ENCODE data around the gene PTCSC3. TPM values are rescaled to one million over a fixed set of nuclear protein-coding genes. Genes with fewer than 3 reads are reported as not detected.

Gene PTCSC3
- total RNA-seq, 1 donor from 2014 or later = not detected

GRCh38 chr14:36204461-36205073 lies 28.0 kb upstream of the PTCSC3 start:
- Mint-ChIP-seq H3K4me3 (ENCODE audit: unreplicated experiment) (no peak overlapping the region), H3K36me3 (ENCODE audit: low read depth, unreplicated experiment) (no peaks in the 10 kb centered on the region), H3K4me1 (ENCODE audit: low read depth, unreplicated experiment) (peaks cover 5% of the 10 kb centered on the region), H3K27me3 (ENCODE audit: low read depth, unreplicated experiment) (no peaks in the 10 kb centered on the region), H3K27ac (ENCODE audit: unreplicated experiment) (no peak overlapping the region), H3K9me3 (ENCODE audit: unreplicated experiment) (no peaks in the 10 kb centered on the region)
- Histone ChIP-seq H3K79me2 (ENCODE audit: insufficient read depth, low read length) (no peaks in the 10 kb centered on the region), H3K9ac (ENCODE audit: low read length) (no peak overlapping the region), H3K27me3 (ENCODE audit: insufficient read depth, low read length) (peaks cover 3% of the 10 kb centered on the region), H2AFZ (ENCODE audit: low read depth, low read length) (no peak overlapping the region), H3K4me2 (ENCODE audit: low read length) (no peak overlapping the region), H3K9me3 (ENCODE audit: insufficient read depth, low read depth, low read length) (no peaks in the 10 kb centered on the region), H3K4me3 (ENCODE audit: insufficient read depth, low read depth, low read length) (no peak overlapping the region), H3K36me3 (ENCODE audit: insufficient read depth, low read length) (no peaks in the 10 kb centered on the region), H4K20me1 (ENCODE audit: insufficient read depth, low read length) (no peaks in the 10 kb centered on the region), H3K27ac (ENCODE audit: low read depth, low read length) (no peak overlapping the region), H3K4me1 (ENCODE audit: insufficient read depth, low read length) (no peaks in the 10 kb centered on the region)
- FAIRE-seq = no peak
- no peak for DNase-seq (ENCODE audit: low read depth)
- TF ChIP-seq CTCF (IDR thresholded peaks at IDR 0.05; ENCODE audit: insufficient read depth, low read depth, low read length) (no peak), EZH2 (IDR thresholded peaks at IDR 0.05; ENCODE audit: insufficient read depth, low read length) (no peak)

GRCh38 chr14:36198378-36198777 lies 21.9 kb upstream of the PTCSC3 start:
- H3K4me1 Mint-ChIP-seq (ENCODE audit: low read depth, unreplicated experiment) = peaks cover 13% of the 10 kb centered on the region
- H3K4me1 ChIP-seq (ENCODE audit: insufficient read depth, low read length) = no peaks in the 10 kb centered on the region
- DNase-seq (ENCODE audit: low read depth) = no peak
- no peak overlapping the region for H3K27ac ChIP-seq (ENCODE audit: low read depth, low read length)
- H3K36me3 ChIP-seq (ENCODE audit: insufficient read depth, low read length) = no peaks in the 10 kb centered on the region
- H3K27me3 Mint-ChIP-seq (ENCODE audit: low read depth, unreplicated experiment) = no peaks in the 10 kb centered on the region
- H3K9ac ChIP-seq (ENCODE audit: low read length) = no peak overlapping the region
- no peak overlapping the region for H3K4me3 Mint-ChIP-seq (ENCODE audit: unreplicated experiment)
- H2AFZ ChIP-seq (ENCODE audit: low read depth, low read length) = no peak overlapping the region
- no peaks in the 10 kb centered on the region for H3K36me3 Mint-ChIP-seq (ENCODE audit: low read depth, unreplicated experiment)
- no peaks in the 10 kb centered on the region for H3K27me3 ChIP-seq (ENCODE audit: insufficient read depth, low read length)
- H3K4me2 ChIP-seq (ENCODE audit: low read length) = no peak overlapping the region
- H4K20me1 ChIP-seq (ENCODE audit: insufficient read depth, low read length) = no peaks in the 10 kb centered on the region
- no peaks in the 10 kb centered on the region for H3K9me3 ChIP-seq (ENCODE audit: insufficient read depth, low read depth, low read length)
- no peak overlapping the region for H3K27ac Mint-ChIP-seq (ENCODE audit: unreplicated experiment)
- TF ChIP-seq CTCF (IDR thresholded peaks at IDR 0.05; ENCODE audit: insufficient read depth, low read depth, low read length) (no peak), EZH2 (IDR thresholded peaks at IDR 0.05; ENCODE audit: insufficient read depth, low read length) (no peak)
- FAIRE-seq = no peak
- H3K79me2 ChIP-seq (ENCODE audit: insufficient read depth, low read length) = no peaks in the 10 kb centered on the region
- H3K9me3 Mint-ChIP-seq (ENCODE audit: unreplicated experiment) = no peaks in the 10 kb centered on the region
- no peak overlapping the region for H3K4me3 ChIP-seq (ENCODE audit: insufficient read depth, low read depth, low read length)

GRCh38 chr14:36194663-36195062 lies 18.1 kb upstream of the PTCSC3 start:
- DNase-seq (ENCODE audit: low read depth) = no peak
- Histone ChIP-seq H2AFZ (ENCODE audit: low read depth, low read length) (no peak overlapping the region), H3K27ac (ENCODE audit: low read depth, low read length) (no peak overlapping the region), H3K4me2 (ENCODE audit: low read length) (no peak overlapping the region), H3K9ac (ENCODE audit: low read length) (no peak overlapping the region), H4K20me1 (ENCODE audit: insufficient read depth, low read length) (no peaks in the 10 kb centered on the region), H3K79me2 (ENCODE audit: insufficient read depth, low read length) (no peaks in the 10 kb centered on the region), H3K36me3 (ENCODE audit: insufficient read depth, low read length) (no peaks in the 10 kb centered on the region), H3K27me3 (ENCODE audit: insufficient read depth, low read length) (no peaks in the 10 kb centered on the region), H3K9me3 (ENCODE audit: insufficient read depth, low read depth, low read length) (no peaks in the 10 kb centered on the region), H3K4me1 (ENCODE audit: insufficient read depth, low read length) (no peaks in the 10 kb centered on the region), H3K4me3 (ENCODE audit: insufficient read depth, low read depth, low read length) (no peak overlapping the region)
- no peak overlapping the region for H3K4me3 Mint-ChIP-seq (ENCODE audit: unreplicated experiment)
- TF ChIP-seq EZH2 (IDR thresholded peaks at IDR 0.05; ENCODE audit: insufficient read depth, low read length) (no peak), CTCF (IDR thresholded peaks at IDR 0.05; ENCODE audit: insufficient read depth, low read depth, low read length) (no peak)
- H3K36me3 Mint-ChIP-seq (ENCODE audit: low read depth, unreplicated experiment) = no peaks in the 10 kb centered on the region
- no peaks in the 10 kb centered on the region for H3K9me3 Mint-ChIP-seq (ENCODE audit: unreplicated experiment)
- no peak for FAIRE-seq
- no peak overlapping the region for H3K27ac Mint-ChIP-seq (ENCODE audit: unreplicated experiment)
- peaks cover 8% of the 10 kb centered on the region for H3K4me1 Mint-ChIP-seq (ENCODE audit: low read depth, unreplicated experiment)
- H3K27me3 Mint-ChIP-seq (ENCODE audit: low read depth, unreplicated experiment) = peaks cover 7% of the 10 kb centered on the region

Data from astrocyte (in vitro differentiated cells and primary cell).